Stimulated activated naive CD8-positive, alpha-beta T cell treated with anti-CD3 and anti-CD28 coated beads, Interleukin-15, Interleukin-2, amounts not matched to agents 100 U/mL and 50 U/mL, for 24 hours (primary cell): ENCODE data around the gene POLR3G.

Source experiments
- ATAC-seq: fragments of 150-1000 bp; cut with Tn5 transposase; one replicate; pipeline ENCODE4 v1.10.0; 2021
- DNase-seq: peaks from one replicate; pipeline ENCODE4 v3.0.0; 2021

POLR3G gene

DNA sequence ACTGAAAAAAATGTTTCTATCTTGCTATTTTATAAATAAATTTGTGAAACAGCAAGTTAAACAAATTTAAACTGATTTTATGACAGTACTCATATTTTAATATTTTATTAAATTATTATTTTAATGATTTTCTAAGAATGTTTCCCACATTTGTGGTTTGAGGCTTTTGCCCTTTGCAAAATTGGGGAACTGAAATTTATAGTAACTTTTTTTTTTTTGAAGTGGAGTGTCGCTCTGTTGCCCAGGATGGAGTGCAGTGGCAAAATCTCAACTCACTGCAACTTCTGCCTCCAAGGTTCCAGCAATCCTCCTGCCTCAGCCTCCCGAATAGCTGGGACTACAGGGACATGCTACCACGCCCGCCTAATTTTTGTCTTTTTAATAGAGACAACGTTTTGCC is 76.7 kb downstream of the POLR3G start:
- DNase-seq, result no peak

DNA sequence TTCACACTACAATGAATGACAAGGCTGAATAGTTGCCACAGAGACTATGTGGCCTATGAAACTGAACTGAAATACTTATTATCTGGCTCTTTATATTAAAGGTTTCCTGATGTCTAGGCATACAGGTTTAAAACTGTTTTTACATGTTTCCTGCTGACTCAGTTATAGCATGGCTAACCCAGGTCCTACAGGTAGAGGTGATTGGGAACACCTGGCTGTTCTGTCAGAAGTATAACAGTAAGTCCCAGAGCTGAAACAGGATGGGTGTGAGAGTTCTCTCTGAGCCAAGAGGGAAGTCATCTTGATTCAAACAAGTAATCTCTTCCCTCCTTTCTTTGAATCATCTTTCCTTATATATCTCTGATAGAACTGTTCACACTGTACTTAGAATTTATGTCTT is 79.0 kb downstream of the POLR3G start:
- DNase-seq (no peak), ATAC-seq (no peak)

More for the DNA sequence above, 76.7 kb downstream of the POLR3G start:
- no peak for ATAC-seq

GRCh38 chr5:90554358-90555006 is 79.8 kb downstream of the POLR3G start:
- no peak for ATAC-seq
- DNase-seq, result no peak

GRCh38 chr5:90555666-90556065 is 81.0 kb downstream of the POLR3G start:
- no peak for DNase-seq
- ATAC-seq, result no peak

- ATAC-seq, result no peak
- DNase-seq, result no peak
Observed at GRCh38 chr5:90557391-90557790, 82.7 kb downstream of the POLR3G start.

DNA sequence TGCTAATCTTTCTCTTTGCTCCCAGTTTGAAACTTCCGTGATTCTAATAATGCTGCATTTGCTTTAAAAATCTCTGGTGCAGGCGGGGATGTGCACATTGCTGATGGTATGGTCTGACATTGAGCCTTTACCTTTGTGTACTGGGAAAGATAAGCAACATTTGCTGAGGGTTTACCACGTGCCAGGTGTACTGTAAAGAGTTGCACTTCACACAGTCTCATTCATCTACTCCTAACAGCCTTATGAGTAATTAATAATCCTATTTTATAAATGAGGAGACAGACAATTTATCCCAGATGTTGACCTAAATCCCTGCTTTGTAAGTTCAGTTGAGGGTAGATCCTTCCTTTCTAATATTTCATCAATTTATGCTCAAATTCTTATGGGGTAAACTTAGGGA is 83.2 kb downstream of the POLR3G start:
- no peak for ATAC-seq
- no peak for DNase-seq

DNA sequence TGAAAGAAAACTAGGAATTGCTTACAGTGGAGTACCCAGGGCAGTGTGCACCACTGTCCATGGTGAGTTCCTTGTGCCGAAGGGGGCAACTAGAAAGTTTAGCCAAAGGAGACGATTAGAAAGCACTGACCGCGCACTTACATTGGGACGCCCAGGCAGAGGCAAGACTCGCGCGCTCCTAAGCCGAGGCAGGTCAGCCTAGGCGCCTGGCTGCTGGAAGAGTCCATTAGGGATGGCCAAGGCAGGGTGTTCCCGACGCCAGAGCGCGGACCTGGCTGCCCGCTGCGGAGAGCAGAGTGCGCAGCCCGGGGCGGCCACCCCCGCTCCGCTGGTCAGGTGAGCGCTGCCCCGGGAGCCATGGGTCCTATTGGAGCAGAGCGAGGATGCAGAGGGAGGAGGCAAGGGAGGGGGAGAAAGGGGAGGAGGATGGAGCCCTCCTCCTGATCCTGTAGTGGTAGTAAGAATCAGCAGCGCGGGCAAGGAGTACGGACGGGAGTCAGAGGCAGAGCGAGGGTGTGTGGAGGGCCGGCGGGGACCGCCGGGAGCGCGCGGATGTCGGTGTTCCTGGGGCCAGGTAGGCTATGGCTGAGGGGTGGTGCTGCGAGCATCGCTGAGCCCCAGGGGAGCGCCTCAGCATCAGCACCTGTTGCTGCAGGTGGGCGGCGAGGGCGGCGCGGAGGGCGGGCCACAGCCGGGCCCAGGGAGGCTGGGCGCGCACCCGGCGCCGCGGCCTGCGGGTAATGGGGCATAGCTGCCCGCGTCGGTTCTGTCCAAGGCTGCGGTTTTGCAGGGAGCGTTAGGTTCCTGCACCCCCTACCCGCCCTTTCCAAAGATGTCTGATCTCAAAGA is 83.9 kb downstream of the POLR3G start, which contains the start of gene ADGRV1:
TSS of gene ADGRV1 (plus strand) at position 454 of the 849 bp plus-strand sequence. CDS start at position 553, 99 bp downstream.
- DNase-seq, result peak; percentile 9
- peak; percentile 59 for ATAC-seq

DNA sequence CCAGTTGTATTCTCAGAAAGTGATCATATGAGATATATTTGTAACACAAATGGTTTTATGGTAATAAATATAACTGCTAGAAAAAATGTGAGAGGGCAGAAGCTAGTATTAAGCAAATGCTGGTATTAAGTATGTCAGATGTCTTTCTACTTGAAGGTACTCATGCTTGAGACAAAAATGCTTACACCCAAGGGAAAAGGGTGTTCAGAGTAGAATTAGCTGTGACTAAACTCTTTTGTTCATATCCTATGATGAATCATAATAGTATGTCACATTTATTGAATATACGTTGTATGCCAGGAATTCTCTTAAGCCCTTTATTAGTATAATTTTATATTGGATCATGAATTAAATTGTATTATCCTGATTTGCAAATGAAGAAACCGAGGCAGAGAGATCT is 86.1 kb downstream of the POLR3G start:
- no peak for DNase-seq
- ATAC-seq, result no peak

- DNase-seq (no peak), ATAC-seq (no peak)
Observed at GRCh38 chr5:90561766-90562165, 87.1 kb downstream of the POLR3G start.

DNA sequence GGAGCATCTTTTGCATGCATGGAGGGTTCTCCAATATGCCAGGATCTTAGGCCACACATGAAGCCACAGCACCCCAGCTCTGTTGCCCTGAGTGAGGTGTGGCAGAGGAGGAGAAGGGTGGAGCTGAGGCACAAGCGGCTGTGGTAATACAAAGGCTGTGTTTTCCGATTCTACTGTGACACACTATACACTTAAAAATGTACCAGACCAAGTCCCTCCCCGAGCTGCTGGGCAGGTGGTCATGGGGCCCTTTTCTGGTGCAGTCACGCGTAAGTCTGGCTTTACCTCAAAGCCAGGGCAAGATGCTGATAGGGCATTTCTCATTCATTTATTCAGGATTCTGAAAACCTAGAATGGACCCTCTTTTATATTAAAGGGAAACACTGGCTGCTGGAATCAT is 87.7 kb downstream of the POLR3G start:
- DNase-seq, result no peak
- no peak for ATAC-seq

DNA sequence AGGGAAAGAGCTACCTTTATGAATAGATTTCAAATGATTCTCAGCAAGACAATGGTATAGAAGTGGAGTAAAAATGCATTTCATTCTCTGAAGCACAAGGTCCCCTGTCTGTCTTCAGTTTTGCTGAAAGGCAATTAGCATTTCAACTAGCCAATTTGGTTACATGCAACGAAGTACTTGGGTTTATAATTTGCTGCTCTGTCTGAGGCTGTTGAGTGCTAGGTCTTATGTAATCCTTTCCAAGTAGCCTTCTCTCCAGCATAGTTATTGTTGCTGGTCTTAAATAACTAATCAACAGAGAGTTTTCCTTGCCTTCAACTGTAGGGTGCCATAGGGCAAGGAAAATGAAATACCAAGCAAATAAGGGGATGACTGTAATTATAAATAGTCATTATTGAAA is 88.4 kb downstream of the POLR3G start:
- DNase-seq (no peak), ATAC-seq (no peak)
